HG02642 (cell line): ENCODE data around the gene DCHS2.

Experiments
- ATAC-seq: cut with Tn5 transposase; IDR thresholded peaks from one replicate; pipeline ENCODE4 v1.9.1; 2021; ENCODE audit warnings: mild to moderate bottlenecking; ENCODE audit not compliant: unreplicated experiment, poor library complexity

DCHS2 gene

GRCh38 chr4:154332681-154333421 is 158.7 kb downstream of the DCHS2 start:
- ATAC-seq = peak; percentile 84

DNA sequence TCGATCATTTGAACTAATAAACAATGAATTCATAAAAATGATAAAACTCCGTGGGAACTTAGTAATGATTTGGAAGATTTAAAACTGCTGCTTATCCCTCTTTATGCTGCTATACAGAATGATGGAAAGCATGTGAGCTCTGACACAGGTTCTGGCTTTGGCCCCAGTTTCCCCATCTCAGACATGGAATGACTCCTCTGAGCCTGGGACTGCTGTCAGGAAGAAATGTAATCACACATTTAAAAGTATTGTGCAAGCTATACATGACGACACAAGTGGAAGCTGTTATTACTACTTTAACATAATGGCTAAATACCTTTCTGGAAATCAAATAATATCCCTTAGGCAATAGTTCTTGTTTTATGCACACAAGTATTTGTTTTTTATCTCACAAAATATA is 161.7 kb downstream of the DCHS2 start:
- ATAC-seq = no peak

GRCh38 chr4:154329268-154329868 is 162.2 kb downstream of the DCHS2 start:
- no peak for ATAC-seq

DNA sequence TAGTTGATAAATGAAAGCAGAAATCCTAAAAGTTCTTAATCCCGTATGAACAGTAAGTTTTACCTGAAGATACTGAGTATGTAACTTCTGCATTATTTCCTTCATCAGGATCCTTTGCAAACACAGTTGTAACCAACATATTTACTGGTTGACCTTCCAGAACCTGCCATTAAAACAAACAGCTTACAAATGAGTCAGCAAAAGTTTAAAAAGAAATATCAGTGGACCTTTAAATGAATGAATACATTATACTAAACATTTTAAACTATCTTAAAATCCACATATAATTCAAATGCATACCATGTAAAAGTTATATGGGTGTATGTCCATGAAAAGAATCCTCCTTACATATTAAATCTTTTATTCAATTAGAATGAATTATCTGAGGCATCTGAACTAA is 163.6 kb downstream of the DCHS2 start:
- ATAC-seq = no peak

GRCh38 chr4:154320521-154320920 is 171.1 kb downstream of the DCHS2 start:
- ATAC-seq = no peak

GRCh38 chr4:154319736-154320135 is 171.9 kb downstream of the DCHS2 start:
- ATAC-seq = no peak

- no peak for ATAC-seq
Observed at GRCh38 chr4:154317201-154317999, 174.2 kb downstream of the DCHS2 start.

GRCh38 chr4:154315741-154316140 is 175.9 kb downstream of the DCHS2 start:
- no peak for ATAC-seq

- ATAC-seq = no peak
Observed at GRCh38 chr4:154314248-154314647, 177.4 kb downstream of the DCHS2 start.

GRCh38 chr4:154313004-154313585 is 178.5 kb downstream of the DCHS2 start:
- ATAC-seq = no peak

GRCh38 chr4:154312246-154312645 is 179.4 kb downstream of the DCHS2 start:
- ATAC-seq = no peak

DNA sequence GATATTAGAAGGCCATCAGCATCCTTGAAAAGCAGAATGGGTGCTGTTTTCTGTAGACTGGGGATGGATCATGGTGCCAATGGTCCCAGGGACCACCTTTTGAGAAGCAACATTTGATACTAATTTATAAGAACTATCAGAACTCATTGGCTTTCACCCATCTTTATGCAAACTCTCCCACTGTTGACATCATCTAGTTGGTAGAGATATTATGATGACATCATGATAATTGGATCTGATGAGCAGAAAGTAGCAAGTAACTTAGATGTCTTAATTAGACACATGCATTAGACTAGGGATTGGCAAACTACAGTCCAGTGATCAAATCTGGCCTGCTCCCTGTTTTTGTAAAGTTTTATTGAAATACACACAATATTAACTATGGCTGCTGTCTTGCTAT is 181.0 kb downstream of the DCHS2 start:
- no peak for ATAC-seq

- no peak for ATAC-seq
Observed at GRCh38 chr4:154308207-154308606, 183.4 kb downstream of the DCHS2 start.

DNA sequence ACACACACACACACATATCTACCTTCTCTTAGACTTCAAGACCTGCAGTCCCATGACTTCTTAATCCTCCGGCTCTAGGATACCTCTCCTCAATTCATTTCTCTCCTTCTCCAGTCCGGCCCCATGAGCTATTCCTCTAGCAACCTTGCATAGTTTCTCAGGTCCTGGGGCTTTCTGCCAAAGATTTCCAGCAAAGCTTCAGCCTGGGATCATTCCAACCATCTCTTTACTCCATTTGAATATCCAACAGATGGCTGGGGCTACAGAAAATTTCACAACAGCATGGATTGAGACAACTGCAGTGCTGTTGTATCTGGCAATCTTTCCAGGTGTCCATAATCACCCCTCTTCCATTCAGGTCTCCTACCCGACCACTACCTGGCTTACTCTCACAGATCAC is 184.1 kb downstream of the DCHS2 start:
- ATAC-seq = no peak

DNA sequence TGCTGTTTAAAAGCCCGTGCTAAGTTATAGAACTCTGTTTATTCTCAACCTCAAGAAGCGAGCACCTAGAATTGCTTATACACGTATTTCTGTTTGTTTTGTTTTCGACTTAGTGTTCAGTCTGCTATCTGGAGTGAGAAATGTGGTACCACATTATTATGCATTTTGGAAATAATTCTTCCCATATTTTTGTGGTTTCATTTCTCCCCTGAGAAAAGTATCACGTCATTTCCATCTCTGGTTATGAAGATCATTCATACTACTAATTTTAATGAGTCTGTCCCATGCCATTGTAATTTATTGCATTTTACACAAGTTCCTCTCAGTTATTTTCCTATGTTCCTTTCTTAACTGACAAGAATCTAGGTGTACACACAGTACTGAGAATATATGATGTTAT is 186.0 kb downstream of the DCHS2 start:
- no peak for ATAC-seq

- no peak for ATAC-seq
Observed at GRCh38 chr4:154304679-154305078, 186.9 kb downstream of the DCHS2 start.

DNA sequence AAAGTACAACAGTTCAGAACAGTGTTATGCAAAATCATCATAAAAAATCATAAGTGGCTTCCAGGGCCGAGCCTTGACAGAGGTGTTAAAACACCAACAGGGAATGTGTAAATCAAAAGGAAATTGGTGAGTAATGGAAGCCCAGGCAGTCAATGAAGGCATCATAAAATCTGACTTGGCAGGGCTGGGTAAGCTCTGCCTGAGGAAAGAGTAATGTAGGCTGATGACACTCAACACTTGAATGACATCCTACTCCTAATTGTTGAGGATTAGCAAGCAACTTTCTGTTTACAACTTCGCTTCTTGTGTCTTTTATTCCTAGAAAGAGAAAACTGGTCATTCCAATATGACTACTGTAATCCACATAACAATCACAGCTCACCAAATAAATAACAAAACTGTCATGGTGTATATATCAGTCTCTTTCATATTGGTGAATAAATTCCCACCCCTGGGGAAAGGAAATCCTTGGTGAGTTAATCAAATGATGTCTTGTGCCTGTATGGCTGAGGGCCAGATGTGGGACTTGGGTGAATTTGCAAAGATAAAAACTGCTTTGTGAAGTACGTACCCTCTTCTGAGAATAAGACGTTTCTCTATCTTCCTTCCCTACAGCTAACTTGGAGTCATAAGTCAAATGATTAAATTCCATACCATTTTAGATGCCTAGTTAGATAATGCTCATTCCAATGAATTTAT is 196.8 kb downstream of the DCHS2 start:
- no peak for ATAC-seq

DNA sequence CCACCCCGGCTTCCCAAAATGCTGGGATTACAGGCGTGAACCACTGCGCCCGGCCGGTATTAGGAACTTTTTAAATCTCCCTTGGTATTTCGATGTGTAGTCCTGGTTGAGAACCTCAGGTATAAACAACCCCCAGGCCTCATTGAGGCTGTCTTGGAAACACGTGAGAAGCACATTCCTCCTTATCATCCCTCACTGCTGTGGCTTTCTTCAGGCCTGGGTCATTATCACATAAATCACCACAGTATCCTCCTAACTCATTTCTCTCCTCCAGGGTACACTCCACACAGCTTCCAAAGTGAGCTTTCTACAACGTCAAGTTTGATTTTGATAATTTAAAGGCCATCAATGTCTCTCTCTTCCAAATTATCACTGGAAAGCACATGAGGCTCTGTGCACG is 198.2 kb downstream of the DCHS2 start:
- ATAC-seq = no peak

DNA sequence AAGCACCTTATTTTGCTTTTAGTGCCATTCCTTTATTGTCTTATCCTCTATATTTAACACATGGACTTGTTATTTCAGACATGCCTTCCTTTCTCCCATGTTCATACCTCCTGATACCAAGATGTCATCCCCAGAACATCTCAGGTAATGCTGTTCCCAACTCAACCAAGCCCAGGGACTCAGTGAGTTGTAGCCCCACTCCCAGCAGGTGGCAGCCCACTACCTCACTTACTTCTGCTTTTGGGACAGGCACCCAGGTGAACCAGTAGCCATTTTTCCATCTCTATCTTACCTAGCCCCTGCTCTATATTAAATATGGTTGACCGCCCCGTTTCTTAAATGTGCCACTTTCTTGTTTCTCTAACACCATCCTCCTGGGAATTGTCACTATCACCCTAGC is 199.0 kb downstream of the DCHS2 start:
- ATAC-seq = no peak

GRCh38 chr4:154277172-154277571 is 214.4 kb downstream of the DCHS2 start:
- ATAC-seq = no peak
